IMR-90 (cell line): Measurements from ENCODE around the gene NEAT1. TPM values are rescaled to one million over a fixed set of nuclear protein-coding genes. Genes with fewer than 3 reads are reported as not detected.

Experiments
- ATAC-seq: fragments of 200-7000 bp; cut with Tn5 transposase; 2 replicates; pipeline ENCODE4 v1.9.1; 2020; ENCODE audit warnings: low read depth, mild to moderate bottlenecking, moderate library complexity
- BruUV-seq: library from RNA; stranded (reverse); fragments of 400-500 nt; replicated peaks from 2 replicates; lab custom pipeline; 2021; lab: Mats Ljungman, UMichigan
- CTCF ChIA-PET: fragments of 300-600 bp; formaldehyde crosslinking; extraction: SDS; loops from one replicate; lab custom pipeline; 2021; ENCODE audit warnings: antibody characterized with exemption; lab: Yijun Ruan, JAX
- POLR2A ChIA-PET: fragments of 300-600 bp; sonication (Branson Sonifier 250); formaldehyde crosslinking; loops from one replicate; lab custom pipeline; 2022; ENCODE audit warnings: antibody characterized with exemption; ENCODE audit not compliant: unreplicated experiment; lab: Charles Lee
- DNase-seq: peaks from one replicate; pipeline ENCODE4 v3.0.0; 2013
- H2AFZ ChIP-seq: replicated peaks from 2 replicates; pipeline ENCODE3; 2013; ENCODE audit warnings: low read length, mild to moderate bottlenecking; ENCODE audit not compliant: poor library complexity
- H2AK5ac ChIP-seq: 2 replicates; pipeline ENCODE4 v1.6.1; 2013; ENCODE audit warnings: low read depth, low read length, inconsistent platforms
- H2AK9ac ChIP-seq: replicated peaks from 2 replicates; pipeline ENCODE3; 2013; ENCODE audit warnings: mild to moderate bottlenecking, low read depth, low read length, moderate library complexity; ENCODE audit not compliant: poor library complexity
- H2BK120ac ChIP-seq: 2 replicates; pipeline ENCODE4 v1.6.1; 2013; ENCODE audit warnings: low read depth, low read length, inconsistent platforms
- H2BK15ac ChIP-seq: 3 replicates; pipeline ENCODE4 v1.6.1; 2013; ENCODE audit warnings: low read depth, low read length, inconsistent platforms
- H2BK20ac ChIP-seq: 2 replicates; pipeline ENCODE4 v1.6.1; 2013; ENCODE audit warnings: low read depth, mild to moderate bottlenecking, inconsistent platforms, low read length, moderate library complexity
- H2BK5ac ChIP-seq: 2 replicates; pipeline ENCODE4 v1.6.1; 2013; ENCODE audit warnings: mild to moderate bottlenecking, low read depth, low read length, inconsistent platforms; ENCODE audit not compliant: poor library complexity, severe bottlenecking
- H3K14ac ChIP-seq: replicated peaks from 2 replicates; pipeline ENCODE4 v1.6.1; 2013; ENCODE audit warnings: low read depth, low read length, inconsistent platforms
- H3K18ac ChIP-seq: 2 replicates; pipeline ENCODE4 v1.6.1; 2013; ENCODE audit warnings: low read depth, low read length, control low read depth
- H3K23ac ChIP-seq: 2 replicates; pipeline ENCODE4 v1.6.1; 2013; ENCODE audit warnings: low read depth, low read length, inconsistent platforms
- H3K27ac ChIP-seq: 2 replicates; pipeline ENCODE4 v1.5.1; 2013; ENCODE audit warnings: mild to moderate bottlenecking, control low read depth, low read length; ENCODE audit not compliant: insufficient read depth
- H3K27me3 ChIP-seq: 2 replicates; pipeline ENCODE4 v1.6.1; 2013; ENCODE audit warnings: low read length; ENCODE audit not compliant: control insufficient read depth, insufficient read depth
- H3K36me3 ChIP-seq: 2 replicates; pipeline ENCODE4 v1.6.1; 2013; ENCODE audit warnings: low read length, mixed read lengths; ENCODE audit not compliant: control insufficient read depth, insufficient read depth
- H3K4ac ChIP-seq: 2 replicates; pipeline ENCODE4 v1.6.1; 2013; ENCODE audit warnings: low read depth, low read length, inconsistent platforms
- H3K4me1 ChIP-seq: 2 replicates; pipeline ENCODE4 v1.6.1; 2013; ENCODE audit warnings: low read length, mixed read lengths; ENCODE audit not compliant: control insufficient read depth, insufficient read depth
- H3K4me2 ChIP-seq: 2 replicates; pipeline ENCODE4 v1.6.1; 2013; ENCODE audit warnings: low read depth, mild to moderate bottlenecking, control low read depth, low read length, moderate library complexity
- H3K4me3 ChIP-seq: 2 replicates; pipeline ENCODE4 v1.5.1; 2013; ENCODE audit warnings: low read depth, mild to moderate bottlenecking, control low read depth, low read length, moderate library complexity; ENCODE audit not compliant: insufficient read depth
- H3K56ac ChIP-seq: 2 replicates; pipeline ENCODE4 v1.6.1; 2013; ENCODE audit warnings: low read length, inconsistent platforms; ENCODE audit not compliant: insufficient read depth; ENCODE audit errors: extremely low read depth
- H3K79me1 ChIP-seq, 2 experiments: 2 replicates each; pipeline ENCODE4 v1.6.1; 2013; ENCODE audit warnings: low read length in 2 of 2, inconsistent platforms in 1 of 2, low read depth in 1 of 2
- H3K9ac ChIP-seq: 2 replicates; pipeline ENCODE4 v1.6.1; 2013; ENCODE audit warnings: low read depth, low read length, control low read depth
- H3K9me1 ChIP-seq: 2 replicates; pipeline ENCODE4 v1.6.1; 2013; ENCODE audit warnings: low read length, inconsistent platforms; ENCODE audit not compliant: insufficient read depth
- H3K9me3 ChIP-seq: 2 replicates; pipeline ENCODE4 v1.6.1; 2013; ENCODE audit warnings: low read length; ENCODE audit not compliant: control insufficient read depth, insufficient read depth
- H4K20me1 ChIP-seq: 2 replicates; pipeline ENCODE4 v1.6.1; 2013; ENCODE audit warnings: low read length, inconsistent platforms; ENCODE audit not compliant: insufficient read depth
- H4K5ac ChIP-seq: 2 replicates; pipeline ENCODE4 v1.6.1; 2013; ENCODE audit warnings: mild to moderate bottlenecking, low read depth, low read length, control low read depth
- H4K8ac ChIP-seq, 2 experiments: 2 replicates each; pipeline ENCODE4 v1.6.1; 2013; ENCODE audit warnings: low read depth in 2 of 2, low read length in 2 of 2, control low read depth in 1 of 2, inconsistent platforms in 1 of 2
- H4K91ac ChIP-seq: 2 replicates; pipeline ENCODE4 v1.6.1; 2013; ENCODE audit warnings: low read depth, low read length, inconsistent platforms; ENCODE audit not compliant: insufficient read depth
- CHD1 ChIP-seq: IDR thresholded peaks from 2 replicates; pipeline ENCODE4 v1.6.1; 2012; ENCODE audit warnings: low read depth, low read length, improper control_type of control experiment
- WGBS, 2 experiments: methylation state at CpG; one replicate each; pipeline versions ENCODE4 v1.1.5 to v1.1.7; 2013; ENCODE audit warnings: missing lambda C conversion rate in 2 of 2; ENCODE audit not compliant: insufficient read length in 1 of 2; ENCODE audit errors: extremely low coverage in 2 of 2; 5-methylcytosine and 5-hydroxymethylcytosine counted together
- dilution Hi-C: fragments of 300-500 bp; cut with HindIII; formaldehyde crosslinking; loops from one replicate; pipeline ENCODE4 v1.14.3; 2018; ENCODE audit warnings: low sequenced_read_pairs; ENCODE audit not compliant: unreplicated experiment
- in situ Hi-C: fragments of 300-500 bp; cut with MboI; formaldehyde crosslinking; loops from 3 replicates; pipeline ENCODE4 v1.14.3; 2019; ENCODE audit warnings: low sequenced_read_pairs, inconsistent platforms, mixed read lengths
- intact Hi-C: fragments of 100-400 bp; cut with micrococcal nuclease; formaldehyde crosslinking; loops from 2 replicates; pipeline ENCODE4 v1.10.0; 2022
- polyA plus RNA-seq, 3 experiments: library from polyadenylated mRNA; depleted of rRNA; stranded (reverse); fragments of >200 nt; gene quantifications; 2 replicates each; pipeline ENCODE4 v1.2.3, GENCODE V29; 2012; ENCODE audit warnings: low replicate concordance in 1 of 3
- total RNA-seq: library from RNA; depleted of rRNA; stranded (reverse); fragments of >200 nt; gene quantifications from 2 replicates; pipeline ENCODE4 v1.2.3, GENCODE V29; 2012
- TF ChIP-seq, protein P1 (sequence below): conservative IDR thresholded peaks from 2 replicates; pipeline ENCODE4 v1.5.1; 2012; ENCODE audit warnings: mild to moderate bottlenecking, low read depth, low read length, improper control_type of control experiment

Gene NEAT1
- total and polyA plus RNA-seq, 2 of the 4 experiments (the other 2 are of a cell fraction): 30.1 to 114 TPM

DNA sequence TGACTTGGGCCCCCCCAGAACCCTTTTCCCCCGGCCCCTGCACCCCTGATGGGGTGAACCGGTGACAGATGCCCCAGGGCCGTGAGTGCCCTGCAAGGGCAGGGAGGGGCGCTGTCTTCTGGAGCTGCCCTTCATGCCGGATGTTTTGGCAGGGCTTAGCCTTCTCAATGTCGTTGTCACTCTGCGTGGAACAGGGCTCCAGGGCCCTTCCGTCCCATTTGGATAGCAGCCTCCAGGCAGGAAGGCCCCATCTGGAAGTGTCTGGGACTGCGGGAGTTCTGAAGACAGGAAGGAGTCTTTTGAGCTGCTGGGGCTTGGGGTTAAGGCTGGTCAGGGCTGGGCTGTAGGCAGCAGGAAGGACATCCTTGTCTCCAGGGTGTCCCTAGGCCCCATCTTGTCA is 31.6 kb upstream of the NEAT1 start:
- ChIA-PET CTCF (no interaction called here), POLR2A (interaction anchor here (0.6 to 1.5 kb wide), 2 partner anchors 20 to 33 kb away, joined by 7 to 9 read pairs; no protein-coding TSS in a partner anchor)
- peaks cover 25% of the 10 kb centered on the region for H3K4me1 ChIP-seq
- H3K56ac ChIP-seq: no peak overlapping the region
- H3K18ac ChIP-seq: no peak overlapping the region
- TF ChIP-seq CHD1: no peak
- TF ChIP-seq, protein P1, sequence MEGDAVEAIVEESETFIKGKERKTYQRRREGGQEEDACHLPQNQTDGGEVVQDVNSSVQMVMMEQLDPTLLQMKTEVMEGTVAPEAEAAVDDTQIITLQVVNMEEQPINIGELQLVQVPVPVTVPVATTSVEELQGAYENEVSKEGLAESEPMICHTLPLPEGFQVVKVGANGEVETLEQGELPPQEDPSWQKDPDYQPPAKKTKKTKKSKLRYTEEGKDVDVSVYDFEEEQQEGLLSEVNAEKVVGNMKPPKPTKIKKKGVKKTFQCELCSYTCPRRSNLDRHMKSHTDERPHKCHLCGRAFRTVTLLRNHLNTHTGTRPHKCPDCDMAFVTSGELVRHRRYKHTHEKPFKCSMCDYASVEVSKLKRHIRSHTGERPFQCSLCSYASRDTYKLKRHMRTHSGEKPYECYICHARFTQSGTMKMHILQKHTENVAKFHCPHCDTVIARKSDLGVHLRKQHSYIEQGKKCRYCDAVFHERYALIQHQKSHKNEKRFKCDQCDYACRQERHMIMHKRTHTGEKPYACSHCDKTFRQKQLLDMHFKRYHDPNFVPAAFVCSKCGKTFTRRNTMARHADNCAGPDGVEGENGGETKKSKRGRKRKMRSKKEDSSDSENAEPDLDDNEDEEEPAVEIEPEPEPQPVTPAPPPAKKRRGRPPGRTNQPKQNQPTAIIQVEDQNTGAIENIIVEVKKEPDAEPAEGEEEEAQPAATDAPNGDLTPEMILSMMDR: peak; percentile 13; the same call in 1 of the 2 replicates
- DNase-seq: peak; percentile 37
- dilution Hi-C loops: no loop called here
- peak overlapping the region; percentile 65 for H2AFZ ChIP-seq
- H3K79me1 ChIP-seq: peaks cover 25 to 82% of the 10 kb centered on the region in 2 experiments
- no TSS peak for BruUV-seq
- peak overlapping the region; percentile 10; the same call in 1 of the 2 replicates for H3K9ac ChIP-seq
- peak overlapping the region; percentile 96 for H2AK9ac ChIP-seq
- peaks cover 32% of the 10 kb centered on the region; the same call in 1 of the 2 replicates for H3K36me3 ChIP-seq
- no peaks in the 10 kb centered on the region for H3K9me3 ChIP-seq
- H2BK120ac ChIP-seq: peak overlapping the region; percentile 59
- peak overlapping the region; percentile 79 for H3K14ac ChIP-seq
- peaks cover 8% of the 10 kb centered on the region; the same call in 1 of the 2 replicates for H4K20me1 ChIP-seq
- H4K5ac ChIP-seq: peak overlapping the region; percentile 51; the same call in 1 of the 2 replicates
- no peaks in the 10 kb centered on the region for H3K27me3 ChIP-seq
- in situ Hi-C loops: no loop called here
- H3K27ac ChIP-seq: peak overlapping the region; percentile 73
- peak overlapping the region; percentile 72 for H4K91ac ChIP-seq
- H2BK15ac ChIP-seq: 0 out of 3 replicates have a peak overlapping the region, but pooled peaks have one; percentile 2
- peak overlapping the region; percentile 41 for H2BK5ac ChIP-seq
- intact Hi-C loops: no loop called here
- 30% methylated on average over 3 of the region's 9 CpGs; no CpG with 5 or more reads in 1 of the 2 experiments for WGBS, 2 experiments
- peak overlapping the region; percentile 43; the same call in 1 of the 2 replicates for H3K23ac ChIP-seq
- H3K4me2 ChIP-seq: peak overlapping the region; percentile 60
- H2BK20ac ChIP-seq: no peak overlapping the region
- H2AK5ac ChIP-seq: peak overlapping the region; percentile 98
- peak; percentile 6; the same call in 1 of the 2 replicates for ATAC-seq
- H3K9me1 ChIP-seq: peaks cover 14% of the 10 kb centered on the region
- H4K8ac ChIP-seq: peak overlapping the region; percentile 18 to 92; a peak in 3 of 4 replicates
- peak overlapping the region; percentile 80 for H3K4ac ChIP-seq
- H3K4me3 ChIP-seq: no peak overlapping the region
